Measurements from ENCODE around the gene DHCR7.

The DHCR7 gene

DNA sequence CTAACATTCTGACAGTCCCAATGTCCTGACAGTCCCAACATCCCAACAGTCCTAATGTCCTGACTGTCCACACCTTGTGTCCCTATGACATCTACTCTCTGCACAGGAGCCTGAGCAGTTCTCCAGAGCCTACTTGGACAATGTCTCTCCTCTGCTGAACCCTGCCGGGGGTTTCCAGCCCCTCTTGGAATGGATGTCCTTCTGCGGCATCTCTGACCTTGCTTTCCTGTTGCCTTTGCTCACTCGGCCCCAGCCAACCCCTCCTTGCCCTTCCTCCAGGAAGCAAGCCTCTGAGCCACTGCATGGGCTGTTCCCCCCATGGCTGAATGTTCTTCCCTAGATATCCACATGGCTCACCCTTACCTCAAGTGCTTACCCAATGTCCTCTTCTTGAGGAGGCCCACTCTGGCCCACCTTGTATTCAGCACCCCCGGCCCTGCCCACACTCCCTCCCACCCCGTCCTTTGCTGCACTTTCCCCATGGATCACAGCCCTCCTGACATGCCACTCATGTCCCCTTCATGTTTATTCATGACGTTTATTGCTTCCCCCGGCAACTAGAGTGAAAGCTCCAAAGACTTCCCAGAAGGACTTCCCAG is 59.5 kb downstream of the DHCR7 start:
- in situ Hi-C loops (cut with HindIII; ENCODE audit: low sequenced_read_pairs), result no loop called here

DNA sequence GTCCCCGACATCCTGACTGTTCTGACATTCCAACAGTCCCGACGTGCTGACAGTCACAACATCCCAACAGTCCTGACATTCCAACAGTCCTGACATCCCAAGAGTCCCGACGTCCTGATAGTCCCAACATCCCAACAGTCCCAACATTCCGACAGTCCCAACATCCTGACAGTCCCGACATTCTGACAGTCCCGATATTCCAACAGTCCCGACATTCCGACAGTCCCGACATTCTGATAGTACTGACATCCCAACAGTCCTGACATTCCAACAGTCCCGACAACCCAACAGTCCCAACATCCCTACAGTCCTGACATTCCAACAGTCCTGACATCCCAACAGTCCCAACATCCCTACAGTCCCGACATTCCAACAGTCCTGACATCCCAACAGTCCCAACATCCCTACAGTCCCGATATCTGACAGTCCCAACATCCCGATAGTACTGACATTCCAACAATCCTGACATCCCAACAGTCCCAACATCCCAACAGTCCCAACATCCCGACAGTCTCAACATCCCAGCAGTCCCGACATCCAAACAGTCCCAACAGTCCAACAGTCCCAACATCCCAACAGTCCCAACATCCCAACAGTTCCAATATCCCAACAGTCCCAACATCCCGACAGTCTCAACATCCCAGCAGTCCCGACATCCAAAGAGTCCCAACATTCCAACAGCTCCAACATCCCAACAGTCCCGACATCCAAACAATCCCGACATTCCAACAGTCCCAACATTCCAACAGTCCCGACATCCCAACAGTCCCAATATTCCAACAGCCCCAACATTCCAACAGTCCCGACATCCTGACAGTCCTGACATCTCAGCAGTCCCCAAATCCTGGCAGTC is 60.2 kb downstream of the DHCR7 start:
- in situ Hi-C loops (cut with HindIII; ENCODE audit: low sequenced_read_pairs), result no loop called here

GRCh38 chr11:71387200-71387599 is 61.0 kb downstream of the DHCR7 start:
- in situ Hi-C loops (cut with HindIII; ENCODE audit: low sequenced_read_pairs), result no loop called here

DNA sequence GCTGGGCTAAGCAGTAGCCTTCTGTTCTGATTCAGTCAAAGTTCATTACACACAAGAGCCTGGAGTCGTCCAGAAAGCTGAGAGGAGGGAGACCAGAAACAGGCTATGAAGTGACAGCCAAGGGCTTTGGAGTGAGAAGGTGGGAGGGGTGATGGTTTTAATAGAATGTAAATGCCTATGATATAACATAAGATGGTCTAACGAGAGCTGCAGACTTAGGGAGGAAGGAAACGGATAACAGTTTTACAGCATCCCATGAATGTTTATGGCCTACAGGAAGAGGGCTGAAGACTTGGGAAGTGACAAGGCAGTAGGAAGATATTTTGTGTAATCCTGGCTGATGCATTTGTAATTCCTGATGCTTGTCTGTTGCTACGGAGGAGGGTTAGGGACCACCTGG is 62.0 kb downstream of the DHCR7 start:
- in situ Hi-C loops (cut with HindIII; ENCODE audit: low sequenced_read_pairs), result no loop called here

- in situ Hi-C loops (cut with HindIII; ENCODE audit: low sequenced_read_pairs), result no loop called here
These were observed 63.1 kb downstream of the DHCR7 start for GRCh38 chr11:71385091-71385490.

DNA sequence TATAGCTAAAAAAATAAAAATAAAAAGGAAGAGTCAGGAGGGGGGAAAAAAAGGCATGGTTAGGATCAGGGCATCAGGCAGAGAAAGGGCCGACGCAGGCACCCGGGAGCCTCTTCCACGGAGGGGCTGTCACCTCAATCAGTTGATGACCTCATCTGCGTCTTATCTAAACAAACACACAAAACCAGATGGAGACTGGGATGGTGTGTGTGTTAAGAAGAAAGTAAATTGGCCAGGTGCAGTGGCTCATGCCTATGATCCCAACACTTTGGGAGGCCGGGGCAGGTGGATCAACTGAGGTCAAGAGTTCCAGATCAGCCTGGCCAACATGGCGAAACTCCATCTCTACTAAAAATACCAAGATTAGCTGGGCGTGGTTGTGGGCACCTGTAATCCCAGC is 63.6 kb downstream of the DHCR7 start:
- in situ Hi-C loops (cut with HindIII; ENCODE audit: low sequenced_read_pairs), result no loop called here

All from DLD1 (cell line).